GM12878 (cell line): ENCODE data around the gene STAG2. TPM values are rescaled to one million over a fixed set of nuclear protein-coding genes. Genes with fewer than 3 reads are reported as not detected.
"Not testable (repeated sequence)": the region's sequence is repeated elsewhere in the genome, so short reads cannot be mapped to it uniquely, and the experiment has no call there.

ENCODE experiments used
- ATAC-seq: fragments of 200-7000 bp; cut with Tn5 transposase; 3 replicates; pipeline ENCODE4 v1.9.1; 2020; ENCODE audit warnings: mild to moderate bottlenecking, moderate library complexity
- BruUV-seq: library from RNA; stranded (reverse); fragments of 400-500 nt; replicated peaks from 2 replicates; lab custom pipeline; 2021; lab: Mats Ljungman, UMichigan
- CTCF ChIA-PET: fragments of 300-600 bp; sonication (Branson Sonifier 250); formaldehyde crosslinking; extraction: SDS; loops from one replicate; lab custom pipeline; 2021; ENCODE audit warnings: inconsistent platforms; lab: Yijun Ruan, JAX
- POLR2A ChIA-PET: fragments of 350-600 bp; formaldehyde crosslinking; extraction: SDS; loops from one replicate; lab custom pipeline; 2021; ENCODE audit warnings: inconsistent platforms; lab: Charles Lee
- RAD21 ChIA-PET: fragments of 300-600 bp; sonication (Branson Sonifier 250); formaldehyde crosslinking; loops from one replicate; lab custom pipeline; 2023; ENCODE audit warnings: antibody characterized with exemption; ENCODE audit not compliant: unreplicated experiment; lab: Charles Lee
- SMC1A ChIA-PET: fragments of 300-600 bp; sonication (Branson Sonifier 250); formaldehyde crosslinking; loops from one replicate; lab custom pipeline; 2023; ENCODE audit not compliant: unreplicated experiment, uncharacterized antibody; lab: Charles Lee
- DNase-seq: peaks from one replicate; pipeline ENCODE4 v3.0.0-alpha.2; 2011; ENCODE audit warnings: low read depth, low spot score
- FAIRE-seq: peaks from 3 replicates; lab custom pipeline; 2011; peaks lifted over from hg19 to GRCh38; lab: Jason Lieb, UNC
- H2AFZ ChIP-seq: 2 replicates; pipeline ENCODE4 v1.6.0; 2011; ENCODE audit warnings: low read depth, low read length, control low read depth; ENCODE audit not compliant: control insufficient read depth
- H3K27ac ChIP-seq: 2 replicates; pipeline ENCODE4 v1.5.1; 2011; ENCODE audit warnings: control low read depth; ENCODE audit not compliant: control insufficient read depth, insufficient read depth
- H3K27me3 ChIP-seq, 2 experiments: replicated peaks in 1 of 2; 2 replicates each; pipeline versions ENCODE4 v1.6.0 to v1.6.1; 2011; ENCODE audit warnings: low read length in 1 of 2; ENCODE audit not compliant: control insufficient read depth in 2 of 2, insufficient read depth in 2 of 2
- H3K36me3 ChIP-seq, 2 experiments: 2 replicates each; pipeline ENCODE4 v1.5.1; 2011; ENCODE audit warnings: low read length in 1 of 2; ENCODE audit not compliant: control insufficient read depth in 2 of 2, insufficient read depth in 2 of 2
- H3K4me1 ChIP-seq: 2 replicates; pipeline ENCODE4 v1.6.1; 2011; ENCODE audit warnings: mild to moderate bottlenecking, low read length, moderate library complexity, mixed read lengths; ENCODE audit not compliant: control insufficient read depth, insufficient read depth
- H3K4me2 ChIP-seq: 2 replicates; pipeline ENCODE4 v1.6.0; 2011; ENCODE audit warnings: control low read depth; ENCODE audit not compliant: control insufficient read depth, insufficient read depth
- H3K4me3 ChIP-seq: fragments of 200-600 bp; sonication (generic); 2 replicates; pipeline ENCODE4 v1.5.1; 2016
- H3K79me2 ChIP-seq: 2 replicates; pipeline ENCODE4 v1.6.0; 2011; ENCODE audit warnings: low read length; ENCODE audit not compliant: control insufficient read depth, insufficient read depth
- H3K9ac ChIP-seq: 2 replicates; pipeline ENCODE4 v1.8.0; 2011; ENCODE audit warnings: low read length, control low read depth, mixed read lengths; ENCODE audit not compliant: control insufficient read depth, insufficient read depth
- H3K9me3 ChIP-seq: replicated peaks from 3 replicates; pipeline ENCODE4 v1.5.1; 2011; ENCODE audit warnings: mild to moderate bottlenecking, low read length; ENCODE audit not compliant: control insufficient read depth, insufficient read depth
- H4K20me1 ChIP-seq: 2 replicates; pipeline ENCODE4 v1.6.0; 2011; ENCODE audit not compliant: control insufficient read depth, insufficient read depth
- GABPA ChIP-seq: IDR thresholded peaks from 2 replicates; pipeline ENCODE4 v1.6.1; 2014; ENCODE audit warnings: antibody characterized with exemption, low read depth, mild to moderate bottlenecking, inconsistent platforms
- GATAD2B ChIP-seq: fragments of 450-650 bp; conservative IDR thresholded peaks from 2 replicates; pipeline ENCODE4 v1.6.1; 2017; ENCODE audit warnings: low read depth, mild to moderate bottlenecking, moderate library complexity
- PML ChIP-seq: IDR thresholded peaks from 2 replicates; pipeline ENCODE4 v1.6.1; 2012; ENCODE audit warnings: low read length, inconsistent platforms
- RBBP5 ChIP-seq: fragments of 200-600 bp; sonication (generic); conservative IDR thresholded peaks from 2 replicates; pipeline ENCODE4 v1.6.1; 2016
- RCOR1 ChIP-seq: conservative IDR thresholded peaks from 2 replicates; pipeline ENCODE4 v1.6.1; 2012; ENCODE audit warnings: low read depth, low read length, improper control_type of control experiment
- SIX5 ChIP-seq: IDR thresholded peaks from 2 replicates; pipeline ENCODE4 v1.6.1; 2011; ENCODE audit warnings: mild to moderate bottlenecking, low read depth, low read length, moderate library complexity; ENCODE audit not compliant: severe bottlenecking
- SMAD5 ChIP-seq: IDR thresholded peaks from 2 replicates; pipeline ENCODE4 v1.6.1; 2016; ENCODE audit warnings: antibody characterized with exemption, low read depth
- WGBS: methylation state at CpG from one replicate; pipeline ENCODE4 v1.1.6; 2016; ENCODE audit warnings: low lambda C conversion rate; ENCODE audit not compliant: insufficient replicate concordance, insufficient coverage; ENCODE audit errors: missing lambda C conversion rate; 5-methylcytosine and 5-hydroxymethylcytosine counted together
- in situ Hi-C: fragments of 300-500 bp; cut with MboI; formaldehyde crosslinking; loops from 9 replicates; pipeline ENCODE4 v1.14.3; 2018; ENCODE audit warnings: mixed read lengths
- intact Hi-C: fragments of 100-400 bp; cut with micrococcal nuclease; formaldehyde crosslinking; loops from one replicate; pipeline ENCODE4 v1.14.2; 2022; ENCODE audit not compliant: unreplicated experiment
- polyA plus RNA-seq, 11 experiments: library from polyadenylated mRNA; depleted of rRNA in 4 of 11; unstranded in 6 of 11; stranded (reverse) in 5 of 11; fragments of >200 nt; fragmentation: Nextera tagmentation in 4 of 11; fragmentation: Illumina TruSeq in 1 of 11; extraction: Ambion mirVana in 4 of 11; extraction: Trizol in 1 of 11; gene quantifications; 1 replicate in 1 of 11; 2 replicates in 10 of 11; pipeline versions ENCODE4 v1.2.1 to v1.2.3, GENCODE V29; 2011 to 2016; ENCODE audit warnings: inconsistent platforms in 2 of 11, missing spikeins in 2 of 11, low read depth in 1 of 11
- total RNA-seq, 4 experiments: library from RNA; depleted of rRNA in 3 of 4; stranded (reverse); fragments of >200 nt in 3 of 4; fragmentation: Illumina TruSeq in 1 of 4; extraction: Trizol in 1 of 4; gene quantifications; 2 replicates each; pipeline versions ENCODE4 v1.2.1 to v1.2.3, GENCODE V29; 2013 to 2021
- TF ChIP-seq, protein P1 (sequence below): IDR thresholded peaks from 2 replicates; pipeline ENCODE4 v1.6.1; 2012; ENCODE audit warnings: improper control_type of control experiment, low read depth, low read length; ENCODE audit not compliant: insufficient replicate concordance
- TF ChIP-seq, protein P2 (sequence below): IDR thresholded peaks from 2 replicates; pipeline ENCODE4 v1.6.1; 2012; ENCODE audit warnings: low read length, inconsistent platforms
- TF ChIP-seq, protein P3 (sequence below): fragments of 450-650 bp; IDR thresholded peaks from 2 replicates; pipeline ENCODE4 v1.6.1; 2014; ENCODE audit warnings: mild to moderate bottlenecking

STAG2 gene
- total and polyA plus RNA-seq, 10 of the 15 experiments (the other 5 are each of a cell fraction or from before 2014, with no cell fraction given), result 26.9 to 84.2 (median 46.7) TPM

DNA sequence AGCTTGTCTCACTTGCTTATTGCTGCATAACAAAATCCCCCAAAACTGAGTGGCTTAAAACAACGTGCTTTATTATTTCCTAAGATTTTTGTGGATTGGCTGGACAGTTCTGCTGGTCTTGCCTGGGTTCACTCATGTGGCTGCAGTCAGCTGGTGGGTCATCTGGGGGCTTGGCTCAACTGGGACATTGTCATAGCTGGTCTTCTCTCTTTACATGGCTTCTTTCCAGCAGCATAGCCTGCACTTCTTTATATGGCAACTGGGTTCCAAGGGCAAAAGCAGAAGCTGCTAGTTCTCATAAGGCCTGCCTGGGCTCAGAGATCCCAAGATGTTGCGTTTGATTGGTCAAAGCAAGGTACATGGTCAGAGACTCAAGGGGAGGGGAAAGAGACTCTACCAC is 33.7 kb upstream of the STAG2 start:
- Histone ChIP-seq H3K27ac (no peak overlapping the region), H3K79me2 (no peaks in the 10 kb centered on the region), H3K4me1 (no peaks in the 10 kb centered on the region), H2AFZ (no peak overlapping the region), H3K9me3 (no peaks in the 10 kb centered on the region; the same call in 2 of the 3 replicates), H3K4me2 (no peak overlapping the region), H3K27me3 (no peaks in the 10 kb centered on the region), H4K20me1 (no peaks in the 10 kb centered on the region), H3K4me3 (no peak overlapping the region), H3K9ac (no peak overlapping the region), H3K36me3 (no peaks in the 10 kb centered on the region)
- ATAC-seq, result no peak
- intact Hi-C loops (no loop called here), in situ Hi-C loops (no loop called here)
- TF ChIP-seq GATAD2B (no peak), PML (no peak), SIX5 (no peak), RCOR1 (no peak), GABPA (no peak), SMAD5 (no peak), RBBP5 (no peak)
- TF ChIP-seq, protein P1, sequence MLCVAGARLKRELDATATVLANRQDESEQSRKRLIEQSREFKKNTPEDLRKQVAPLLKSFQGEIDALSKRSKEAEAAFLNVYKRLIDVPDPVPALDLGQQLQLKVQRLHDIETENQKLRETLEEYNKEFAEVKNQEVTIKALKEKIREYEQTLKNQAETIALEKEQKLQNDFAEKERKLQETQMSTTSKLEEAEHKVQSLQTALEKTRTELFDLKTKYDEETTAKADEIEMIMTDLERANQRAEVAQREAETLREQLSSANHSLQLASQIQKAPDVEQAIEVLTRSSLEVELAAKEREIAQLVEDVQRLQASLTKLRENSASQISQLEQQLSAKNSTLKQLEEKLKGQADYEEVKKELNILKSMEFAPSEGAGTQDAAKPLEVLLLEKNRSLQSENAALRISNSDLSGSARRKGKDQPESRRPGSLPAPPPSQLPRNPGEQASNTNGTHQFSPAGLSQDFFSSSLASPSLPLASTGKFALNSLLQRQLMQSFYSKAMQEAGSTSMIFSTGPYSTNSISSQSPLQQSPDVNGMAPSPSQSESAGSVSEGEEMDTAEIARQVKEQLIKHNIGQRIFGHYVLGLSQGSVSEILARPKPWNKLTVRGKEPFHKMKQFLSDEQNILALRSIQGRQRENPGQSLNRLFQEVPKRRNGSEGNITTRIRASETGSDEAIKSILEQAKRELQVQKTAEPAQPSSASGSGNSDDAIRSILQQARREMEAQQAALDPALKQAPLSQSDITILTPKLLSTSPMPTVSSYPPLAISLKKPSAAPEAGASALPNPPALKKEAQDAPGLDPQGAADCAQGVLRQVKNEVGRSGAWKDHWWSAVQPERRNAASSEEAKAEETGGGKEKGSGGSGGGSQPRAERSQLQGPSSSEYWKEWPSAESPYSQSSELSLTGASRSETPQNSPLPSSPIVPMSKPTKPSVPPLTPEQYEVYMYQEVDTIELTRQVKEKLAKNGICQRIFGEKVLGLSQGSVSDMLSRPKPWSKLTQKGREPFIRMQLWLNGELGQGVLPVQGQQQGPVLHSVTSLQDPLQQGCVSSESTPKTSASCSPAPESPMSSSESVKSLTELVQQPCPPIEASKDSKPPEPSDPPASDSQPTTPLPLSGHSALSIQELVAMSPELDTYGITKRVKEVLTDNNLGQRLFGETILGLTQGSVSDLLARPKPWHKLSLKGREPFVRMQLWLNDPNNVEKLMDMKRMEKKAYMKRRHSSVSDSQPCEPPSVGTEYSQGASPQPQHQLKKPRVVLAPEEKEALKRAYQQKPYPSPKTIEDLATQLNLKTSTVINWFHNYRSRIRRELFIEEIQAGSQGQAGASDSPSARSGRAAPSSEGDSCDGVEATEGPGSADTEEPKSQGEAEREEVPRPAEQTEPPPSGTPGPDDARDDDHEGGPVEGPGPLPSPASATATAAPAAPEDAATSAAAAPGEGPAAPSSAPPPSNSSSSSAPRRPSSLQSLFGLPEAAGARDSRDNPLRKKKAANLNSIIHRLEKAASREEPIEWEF, result no peak
- TF ChIP-seq, protein P2, sequence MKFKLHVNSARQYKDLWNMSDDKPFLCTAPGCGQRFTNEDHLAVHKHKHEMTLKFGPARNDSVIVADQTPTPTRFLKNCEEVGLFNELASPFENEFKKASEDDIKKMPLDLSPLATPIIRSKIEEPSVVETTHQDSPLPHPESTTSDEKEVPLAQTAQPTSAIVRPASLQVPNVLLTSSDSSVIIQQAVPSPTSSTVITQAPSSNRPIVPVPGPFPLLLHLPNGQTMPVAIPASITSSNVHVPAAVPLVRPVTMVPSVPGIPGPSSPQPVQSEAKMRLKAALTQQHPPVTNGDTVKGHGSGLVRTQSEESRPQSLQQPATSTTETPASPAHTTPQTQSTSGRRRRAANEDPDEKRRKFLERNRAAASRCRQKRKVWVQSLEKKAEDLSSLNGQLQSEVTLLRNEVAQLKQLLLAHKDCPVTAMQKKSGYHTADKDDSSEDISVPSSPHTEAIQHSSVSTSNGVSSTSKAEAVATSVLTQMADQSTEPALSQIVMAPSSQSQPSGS, result no peak
- TF ChIP-seq, protein P3, sequence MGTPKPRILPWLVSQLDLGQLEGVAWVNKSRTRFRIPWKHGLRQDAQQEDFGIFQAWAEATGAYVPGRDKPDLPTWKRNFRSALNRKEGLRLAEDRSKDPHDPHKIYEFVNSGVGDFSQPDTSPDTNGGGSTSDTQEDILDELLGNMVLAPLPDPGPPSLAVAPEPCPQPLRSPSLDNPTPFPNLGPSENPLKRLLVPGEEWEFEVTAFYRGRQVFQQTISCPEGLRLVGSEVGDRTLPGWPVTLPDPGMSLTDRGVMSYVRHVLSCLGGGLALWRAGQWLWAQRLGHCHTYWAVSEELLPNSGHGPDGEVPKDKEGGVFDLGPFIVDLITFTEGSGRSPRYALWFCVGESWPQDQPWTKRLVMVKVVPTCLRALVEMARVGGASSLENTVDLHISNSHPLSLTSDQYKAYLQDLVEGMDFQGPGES, result no peak
- 0% methylated on average over 2 of the region's 2 CpGs for WGBS
- no TSS peak for BruUV-seq
- DNase-seq, result no peak
- no peak for FAIRE-seq
- ChIA-PET RAD21 (no interaction called here), POLR2A (no interaction called here), CTCF (interaction anchor here (1.0 to 1.1 kb wide), 2 partner anchors 10 to 95 kb away, joined by 3 read pairs; no protein-coding TSS in a partner anchor), SMC1A (no interaction called here)

DNA sequence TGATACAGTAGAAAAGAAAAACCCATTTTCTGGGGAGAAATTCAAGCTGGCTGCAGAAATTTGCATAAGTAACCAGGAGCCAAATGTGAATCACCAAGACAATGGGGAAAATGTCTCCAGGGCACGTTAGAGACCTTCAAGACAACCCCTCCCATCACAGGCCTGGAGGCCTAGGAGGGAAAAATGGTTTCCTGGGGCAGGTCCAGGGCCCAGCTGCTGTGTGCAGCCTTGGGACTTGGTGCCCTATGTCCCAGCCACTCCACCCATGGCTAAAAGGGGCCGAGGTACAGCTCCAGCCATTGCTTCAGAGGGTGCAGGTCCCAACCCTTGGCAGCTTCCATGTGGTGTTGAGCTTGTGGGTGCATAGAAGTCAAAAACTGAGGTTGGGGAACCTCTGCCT is 29.5 kb upstream of the STAG2 start:
- FAIRE-seq, H3K4me3 ChIP-seq, SMC1A ChIA-PET, in situ Hi-C loops, DNase-seq, H3K4me1 ChIP-seq, H3K9me3 ChIP-seq, H3K79me2 ChIP-seq, CTCF ChIA-PET, intact Hi-C loops, H3K9ac ChIP-seq, ATAC-seq, H3K27me3 ChIP-seq, H3K27ac ChIP-seq, RAD21 ChIA-PET, H4K20me1 ChIP-seq, POLR2A ChIA-PET, H3K4me2 ChIP-seq, BruUV-seq, H3K36me3 ChIP-seq, H2AFZ ChIP-seq: not testable (repeated sequence)
- WGBS, result 6% methylated on average over 1 of the region's 2 CpGs
